SU-DHL-6 (cell line): ENCODE data around the gene SNX22.

Source experiments
- H2AFZ ChIP-seq: fragments of 200-600 bp; sonication (generic); 2 replicates; pipeline ENCODE4 v1.6.1; 2014; ENCODE audit warnings: low read depth, mild to moderate bottlenecking, moderate library complexity, mixed read lengths, antibody characterized with exemption, low read length; ENCODE audit not compliant: severe bottlenecking
- H3F3A ChIP-seq: fragments of 200-600 bp; shearing (Covaris generic); 2 replicates; pipeline ENCODE4 v1.6.0; 2016; ENCODE audit warnings: antibody characterized with exemption, mild to moderate bottlenecking; ENCODE audit not compliant: insufficient read depth
- H3K27ac ChIP-seq: fragments of 200-600 bp; sonication (generic); 2 replicates; pipeline ENCODE4 v1.5.1; 2016; ENCODE audit warnings: low read depth, mild to moderate bottlenecking, low read length, moderate library complexity, mixed read lengths
- H3K27me3 ChIP-seq: fragments of 200-600 bp; sonication (generic), shearing (Covaris generic); 2 replicates; pipeline ENCODE4 v1.6.0; 2014; ENCODE audit warnings: mild to moderate bottlenecking, low read length
- H3K36me3 ChIP-seq: fragments of 200-600 bp; sonication (generic); 2 replicates; pipeline ENCODE4 v1.6.1; 2014; ENCODE audit warnings: mild to moderate bottlenecking, low read length, mixed read lengths
- H3K4me2 ChIP-seq: fragments of 300-600, 200-600 bp; shearing (Covaris generic), sonication (generic); 2 replicates; pipeline ENCODE4 v1.6.0; 2014; ENCODE audit warnings: low read length, low read depth, mild to moderate bottlenecking; ENCODE audit not compliant: poor library complexity, severe bottlenecking
- H3K4me3 ChIP-seq: fragments of 200-600 bp; sonication (generic); 2 replicates; pipeline ENCODE4 v1.5.1; 2014; ENCODE audit warnings: antibody characterized with exemption, low read length, mild to moderate bottlenecking, mixed read lengths; ENCODE audit not compliant: insufficient read depth, poor library complexity, severe bottlenecking
- H3K79me2 ChIP-seq: fragments of 200-600 bp; sonication (generic); 2 replicates; pipeline ENCODE4 v1.6.1; 2014; ENCODE audit warnings: mild to moderate bottlenecking, low read length, moderate library complexity; ENCODE audit not compliant: insufficient read depth
- H3K9ac ChIP-seq: fragments of 200-600 bp; sonication (generic); 2 replicates; pipeline ENCODE4 v1.7.0; 2014; ENCODE audit warnings: mild to moderate bottlenecking, low read length
- H3K9me2 ChIP-seq: fragments of 200-600 bp; sonication (generic); replicated peaks from 2 replicates; pipeline ENCODE4 v1.6.1; 2014; ENCODE audit warnings: low read length; ENCODE audit not compliant: insufficient read depth
- H3K9me3 ChIP-seq: fragments of 200-600 bp; sonication (generic); 2 replicates; pipeline ENCODE4 v1.6.1; 2014; ENCODE audit warnings: low read length, mixed read lengths; ENCODE audit not compliant: insufficient read depth
- H4K20me1 ChIP-seq: fragments of 200-600 bp; sonication (generic); 2 replicates; pipeline ENCODE4 v1.6.1; 2014; ENCODE audit warnings: low read depth, mild to moderate bottlenecking, antibody characterized with exemption, low read length, moderate library complexity, mixed read lengths
- EZH2phosphoT487 ChIP-seq: fragments of 200-600 bp; sonication (generic), shearing (Covaris generic); conservative IDR thresholded peaks from 2 replicates; pipeline ENCODE4 v1.6.1; 2018; ENCODE audit warnings: mild to moderate bottlenecking, antibody characterized with exemption, low read length, moderate library complexity, mixed read lengths
- TF ChIP-seq, protein P1 (sequence below): fragments of 200-600 bp; sonication (generic); IDR thresholded peaks from one replicate; pipeline ENCODE4 v1.5.1; 2017; ENCODE audit warnings: antibody characterized with exemption, mild to moderate bottlenecking, low read length, moderate library complexity; ENCODE audit not compliant: insufficient read depth, poor library complexity, severe bottlenecking

SNX22 gene

DNA sequence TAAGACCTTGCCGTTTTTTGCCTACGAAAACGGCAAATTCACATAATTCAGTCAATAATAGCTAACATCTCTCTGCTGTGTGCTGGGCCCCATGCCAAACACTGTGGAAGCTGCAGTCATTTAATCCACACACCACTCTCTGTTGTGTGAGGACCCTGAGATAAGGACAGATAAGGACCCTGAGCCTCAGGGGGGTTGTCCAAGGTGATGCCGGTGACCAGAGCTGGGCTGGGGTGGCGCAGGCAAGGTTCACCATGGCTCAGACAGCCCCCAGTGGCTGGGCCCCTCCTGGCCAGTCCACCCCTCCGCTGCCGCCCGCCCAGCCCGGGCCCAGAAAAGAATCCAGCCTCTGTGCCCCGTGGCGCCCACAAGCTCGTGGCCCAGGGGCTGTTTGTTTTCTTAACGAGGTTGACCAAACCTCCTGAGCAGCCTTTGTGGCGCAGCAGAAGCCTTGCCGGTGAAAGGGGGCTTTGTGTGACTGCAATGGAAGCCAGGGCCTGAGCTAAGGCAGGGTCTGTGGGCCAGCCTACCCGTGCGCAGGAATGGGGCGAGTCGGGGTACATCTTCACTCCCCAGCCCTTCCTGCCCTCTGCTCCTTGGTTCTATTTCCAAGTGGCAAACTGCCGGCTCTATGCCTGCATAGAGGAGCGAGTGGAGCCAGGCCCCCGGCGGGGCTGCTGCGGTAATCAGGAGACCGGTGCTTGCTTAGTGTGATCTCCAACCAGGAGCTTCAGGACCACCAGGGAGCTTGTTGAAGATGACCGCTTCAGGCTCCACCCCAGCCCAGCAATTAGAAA, 4.4 kb upstream of the SNX22 start:
- H3K4me2 ChIP-seq = no peak overlapping the region

DNA sequence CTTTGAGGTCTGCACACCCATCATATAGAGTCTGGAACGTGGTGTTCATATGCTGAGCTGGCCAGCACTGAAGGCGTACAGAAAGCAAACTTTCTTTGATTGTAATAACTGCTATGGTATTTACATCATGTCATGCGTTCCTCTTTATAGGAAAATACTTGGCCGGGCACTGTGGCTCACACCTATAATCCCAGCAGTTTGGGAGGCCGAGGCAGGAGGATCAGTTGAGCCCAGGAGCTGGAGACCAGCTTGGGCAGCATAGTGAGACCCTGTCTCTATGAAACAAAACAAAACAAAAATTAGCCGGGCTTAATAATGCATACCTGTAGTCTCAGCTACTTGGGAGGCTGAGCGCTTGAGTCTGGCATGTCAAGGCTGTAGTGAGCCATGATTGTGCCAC, 3.4 kb upstream of the SNX22 start:
- Histone ChIP-seq H3K9ac (no peak overlapping the region), H3K27me3 (no peaks in the 10 kb centered on the region), H4K20me1 (no peaks in the 10 kb centered on the region), H3K9me3 (no peaks in the 10 kb centered on the region), H2AFZ (no peak overlapping the region), H3K4me3 (no peak overlapping the region), H3K36me3 (no peaks in the 10 kb centered on the region; the same call in 1 of the 2 replicates), H3K4me2 (no peak overlapping the region), H3K9me2 (no peaks in the 10 kb centered on the region), H3K27ac (no peak overlapping the region), H3K79me2 (no peaks in the 10 kb centered on the region), H3F3A (peaks cover 15% of the 10 kb centered on the region)
- TF ChIP-seq EZH2phosphoT487 = no peak
- TF ChIP-seq, protein P1, sequence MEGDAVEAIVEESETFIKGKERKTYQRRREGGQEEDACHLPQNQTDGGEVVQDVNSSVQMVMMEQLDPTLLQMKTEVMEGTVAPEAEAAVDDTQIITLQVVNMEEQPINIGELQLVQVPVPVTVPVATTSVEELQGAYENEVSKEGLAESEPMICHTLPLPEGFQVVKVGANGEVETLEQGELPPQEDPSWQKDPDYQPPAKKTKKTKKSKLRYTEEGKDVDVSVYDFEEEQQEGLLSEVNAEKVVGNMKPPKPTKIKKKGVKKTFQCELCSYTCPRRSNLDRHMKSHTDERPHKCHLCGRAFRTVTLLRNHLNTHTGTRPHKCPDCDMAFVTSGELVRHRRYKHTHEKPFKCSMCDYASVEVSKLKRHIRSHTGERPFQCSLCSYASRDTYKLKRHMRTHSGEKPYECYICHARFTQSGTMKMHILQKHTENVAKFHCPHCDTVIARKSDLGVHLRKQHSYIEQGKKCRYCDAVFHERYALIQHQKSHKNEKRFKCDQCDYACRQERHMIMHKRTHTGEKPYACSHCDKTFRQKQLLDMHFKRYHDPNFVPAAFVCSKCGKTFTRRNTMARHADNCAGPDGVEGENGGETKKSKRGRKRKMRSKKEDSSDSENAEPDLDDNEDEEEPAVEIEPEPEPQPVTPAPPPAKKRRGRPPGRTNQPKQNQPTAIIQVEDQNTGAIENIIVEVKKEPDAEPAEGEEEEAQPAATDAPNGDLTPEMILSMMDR = no peak

More for the DNA sequence above, 4.4 kb upstream of the SNX22 start:
- no peak for TF ChIP-seq EZH2phosphoT487
- TF ChIP-seq, protein P1 = no peak
- Histone ChIP-seq H3F3A (0 out of 2 replicates have a peak, but pooled peaks cover 7% of the 10 kb centered on the region), H3K9me3 (no peaks in the 10 kb centered on the region), H3K4me3 (no peak overlapping the region), H2AFZ (no peak overlapping the region), H3K27ac (no peak overlapping the region), H3K36me3 (no peaks in the 10 kb centered on the region; the same call in 1 of the 2 replicates), H3K79me2 (no peaks in the 10 kb centered on the region), H3K27me3 (no peaks in the 10 kb centered on the region), H3K9me2 (no peaks in the 10 kb centered on the region), H4K20me1 (no peaks in the 10 kb centered on the region), H3K9ac (no peak overlapping the region)

DNA sequence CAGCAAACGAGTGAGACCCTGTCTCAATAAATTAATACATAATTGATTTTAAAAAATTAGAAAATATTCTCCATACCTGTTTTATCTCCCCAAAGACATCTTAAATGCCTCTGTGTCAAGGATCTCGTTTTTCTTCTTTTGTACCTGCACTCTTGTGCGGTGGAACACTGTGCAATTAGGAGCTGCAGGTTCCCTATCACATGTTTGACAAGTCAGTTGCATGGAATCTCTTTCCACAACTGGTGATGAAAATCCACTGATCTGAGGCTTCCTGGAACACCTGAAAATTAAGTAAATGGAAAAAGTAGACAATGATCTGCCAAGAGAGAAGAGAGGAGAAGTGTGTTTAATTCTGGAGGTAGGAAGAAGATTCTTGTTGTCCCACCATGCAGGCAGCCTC, 3.0 kb upstream of the SNX22 start:
- Histone ChIP-seq H3K36me3 (no peaks in the 10 kb centered on the region; the same call in 1 of the 2 replicates), H3K4me3 (no peak overlapping the region), H3K9me2 (no peaks in the 10 kb centered on the region), H3K4me2 (no peak overlapping the region), H3K27ac (no peak overlapping the region), H2AFZ (no peak overlapping the region), H3K9me3 (no peaks in the 10 kb centered on the region), H3K27me3 (no peaks in the 10 kb centered on the region), H3K79me2 (no peaks in the 10 kb centered on the region), H3F3A (peaks cover 18% of the 10 kb centered on the region), H4K20me1 (no peaks in the 10 kb centered on the region), H3K9ac (no peak overlapping the region)
- TF ChIP-seq, protein P1 = no peak
- no peak for TF ChIP-seq EZH2phosphoT487
